ENCODE data around the gene HPN. TPM values are rescaled to one million over a fixed set of nuclear protein-coding genes. Genes with fewer than 3 reads are reported as not detected.

HPN gene
- polyA plus RNA-seq, 3 donors = 0.05 TPM; not detected in 2

DNA sequence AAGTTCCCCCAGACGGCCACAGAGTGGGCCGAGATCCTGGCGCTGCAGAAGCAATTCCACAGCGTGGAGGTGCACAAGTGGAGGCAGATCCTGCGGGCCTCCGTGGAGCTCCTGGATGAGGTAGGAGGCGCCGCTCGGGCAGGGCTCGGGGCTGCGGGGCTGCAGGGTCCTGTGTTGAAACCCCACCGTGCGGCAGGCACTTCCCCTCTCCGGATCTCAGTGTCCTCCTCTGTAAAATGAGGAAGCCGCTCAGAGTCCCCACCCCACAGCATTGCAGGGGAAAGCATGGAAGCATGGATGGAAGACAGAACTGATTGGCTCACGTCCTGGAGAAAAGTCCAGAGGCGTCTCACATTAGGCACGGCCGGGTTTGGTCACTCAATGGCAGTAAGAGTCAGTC lies 18.1 kb upstream of the HPN start:
- Histone ChIP-seq H2AFZ (ENCODE audit: insufficient read depth, low read depth, low read length, poor library complexity, severe bottlenecking) (no peak overlapping the region), H3K9me3 (replicated peaks in 1 of 2; ENCODE audit: control insufficient read depth in 1 of 2, insufficient read depth in 1 of 2, low read length in 2 of 2) (no peaks in the 10 kb centered on the region), H3K4me3 (replicated peaks in 1 of 3; ENCODE audit: low read depth in 2 of 3, low read length in 3 of 3) (no peak overlapping the region), H3K4me2 (replicated peaks; ENCODE audit: extremely low read depth, low read length, poor library complexity, severe bottlenecking) (no peak overlapping the region), H3K4me1 (ENCODE audit: control insufficient read depth in 1 of 2, insufficient read depth in 2 of 2, low read length in 2 of 2) (peaks cover 15 to 16% of the 10 kb centered on the region in 2 donors), H4K20me1 (ENCODE audit: insufficient read depth, low read length) (peaks cover 21% of the 10 kb centered on the region), H3K36me3 (replicated peaks in 1 of 2; ENCODE audit: control insufficient read depth in 1 of 2, insufficient read depth in 2 of 2, low read length in 2 of 2) (peaks cover 91 to 100% of the 10 kb centered on the region in 2 donors), H3K9ac (ENCODE audit: insufficient read depth, low read length, poor library complexity, severe bottlenecking) (no peak overlapping the region), H3K27ac (ENCODE audit: low read depth in 1 of 2, low read length in 2 of 2) (peak overlapping the region in 1 of 2 donors; percentile 31), H3K27me3 (ENCODE audit: control insufficient read depth in 2 of 2, insufficient read depth in 2 of 2, low read length in 2 of 2) (no peaks in the 10 kb centered on the region), H3K79me2 (ENCODE audit: insufficient read depth, low read length) (no peaks in the 10 kb centered on the region)
- peak in 2 of 3 donors; percentile 41 to 55 for DNase-seq
- Mint-ChIP-seq H3K27ac (no peak overlapping the region), H3K4me3 (no peak overlapping the region), H3K9me3 (no peaks in the 10 kb centered on the region), H3K4me1 (peaks cover 16% of the 10 kb centered on the region), H3K36me3 (peaks cover 87 to 98% of the 10 kb centered on the region in 2 donors), H3K27me3 (ENCODE audit: low read depth in 3 of 3) (peaks cover 0 to 3% (median 0%) of the 10 kb centered on the region in 3 donors)
- TF ChIP-seq, protein P1, sequence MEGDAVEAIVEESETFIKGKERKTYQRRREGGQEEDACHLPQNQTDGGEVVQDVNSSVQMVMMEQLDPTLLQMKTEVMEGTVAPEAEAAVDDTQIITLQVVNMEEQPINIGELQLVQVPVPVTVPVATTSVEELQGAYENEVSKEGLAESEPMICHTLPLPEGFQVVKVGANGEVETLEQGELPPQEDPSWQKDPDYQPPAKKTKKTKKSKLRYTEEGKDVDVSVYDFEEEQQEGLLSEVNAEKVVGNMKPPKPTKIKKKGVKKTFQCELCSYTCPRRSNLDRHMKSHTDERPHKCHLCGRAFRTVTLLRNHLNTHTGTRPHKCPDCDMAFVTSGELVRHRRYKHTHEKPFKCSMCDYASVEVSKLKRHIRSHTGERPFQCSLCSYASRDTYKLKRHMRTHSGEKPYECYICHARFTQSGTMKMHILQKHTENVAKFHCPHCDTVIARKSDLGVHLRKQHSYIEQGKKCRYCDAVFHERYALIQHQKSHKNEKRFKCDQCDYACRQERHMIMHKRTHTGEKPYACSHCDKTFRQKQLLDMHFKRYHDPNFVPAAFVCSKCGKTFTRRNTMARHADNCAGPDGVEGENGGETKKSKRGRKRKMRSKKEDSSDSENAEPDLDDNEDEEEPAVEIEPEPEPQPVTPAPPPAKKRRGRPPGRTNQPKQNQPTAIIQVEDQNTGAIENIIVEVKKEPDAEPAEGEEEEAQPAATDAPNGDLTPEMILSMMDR (IDR thresholded peaks at IDR 0.05) = no peak
- WGBS (ENCODE audit: insufficient coverage) = 35% methylated on average over 17 of the region's 19 CpGs
- intact Hi-C loops (cut with micrococcal nuclease) = no loop called here

DNA sequence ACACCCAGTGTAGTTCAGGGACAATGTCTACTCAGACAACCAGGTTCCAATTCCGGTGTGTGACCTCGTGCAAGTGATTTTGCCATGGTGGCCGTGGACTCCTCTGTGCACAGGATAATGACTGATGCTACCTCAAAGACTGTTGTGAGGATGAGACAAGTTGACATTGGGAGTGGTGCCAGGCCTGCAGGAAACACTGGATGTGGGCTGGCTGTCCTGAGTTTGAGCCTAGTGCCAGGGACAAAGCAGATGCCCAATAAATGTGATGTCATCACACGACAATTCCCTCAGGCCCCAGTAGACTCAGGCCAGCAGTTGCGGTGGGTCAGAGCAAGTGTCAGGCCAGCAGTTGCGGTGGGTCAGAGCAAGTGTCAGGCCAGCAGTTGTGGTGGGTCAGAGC lies 17.4 kb upstream of the HPN start:
- no peak overlapping the region for H3K27ac Mint-ChIP-seq

More for the DNA sequence above, 17.4 kb upstream of the HPN start:
- no peak overlapping the region for H3K4me2 ChIP-seq (replicated peaks; ENCODE audit: extremely low read depth, low read length, poor library complexity, severe bottlenecking)
- peaks cover 0 to 2% of the 10 kb centered on the region in 2 donors for H3K27me3 ChIP-seq (ENCODE audit: control insufficient read depth in 2 of 2, insufficient read depth in 2 of 2, low read length in 2 of 2)
- peaks cover 85 to 94% of the 10 kb centered on the region in 2 donors for H3K36me3 ChIP-seq (replicated peaks in 1 of 2; ENCODE audit: control insufficient read depth in 1 of 2, insufficient read depth in 2 of 2, low read length in 2 of 2)
- H4K20me1 ChIP-seq (ENCODE audit: insufficient read depth, low read length) = peaks cover 21% of the 10 kb centered on the region
- Mint-ChIP-seq H3K36me3 (peaks cover 82 to 95% of the 10 kb centered on the region in 2 donors), H3K27me3 (ENCODE audit: low read depth in 3 of 3) (peaks cover under 1 to 4% (median 3%) of the 10 kb centered on the region in 3 donors), H3K4me3 (no peak overlapping the region), H3K4me1 (peaks cover 16% of the 10 kb centered on the region), H3K9me3 (peaks cover 0 to 3% (median 0%) of the 10 kb centered on the region in 7 donors)
- H3K4me1 ChIP-seq (ENCODE audit: control insufficient read depth in 1 of 2, insufficient read depth in 2 of 2, low read length in 2 of 2) = peaks cover 15 to 16% of the 10 kb centered on the region in 2 donors
- no peak overlapping the region for H3K9ac ChIP-seq (ENCODE audit: insufficient read depth, low read length, poor library complexity, severe bottlenecking)
- no peaks in the 10 kb centered on the region for H3K9me3 ChIP-seq (replicated peaks in 1 of 2; ENCODE audit: control insufficient read depth in 1 of 2, insufficient read depth in 1 of 2, low read length in 2 of 2)
- no peak for DNase-seq
- H3K27ac ChIP-seq (ENCODE audit: low read depth in 1 of 2, low read length in 2 of 2) = peak overlapping the region in 1 of 2 donors; percentile 14
- no peak overlapping the region for H2AFZ ChIP-seq (ENCODE audit: insufficient read depth, low read depth, low read length, poor library complexity, severe bottlenecking)
- TF ChIP-seq, protein P1 (IDR thresholded peaks at IDR 0.05) = no peak
- no peaks in the 10 kb centered on the region for H3K79me2 ChIP-seq (ENCODE audit: insufficient read depth, low read length)
- over 99% methylated on average over 6 of the region's 6 CpGs for WGBS (ENCODE audit: insufficient coverage)
- intact Hi-C loops (cut with micrococcal nuclease) = no loop called here
- H3K4me3 ChIP-seq (replicated peaks in 1 of 3; ENCODE audit: low read depth in 2 of 3, low read length in 3 of 3) = no peak overlapping the region
